Keratinocyte (primary cell): ENCODE data around the gene RNLS. TPM values are rescaled to one million over a fixed set of nuclear protein-coding genes. Genes with fewer than 3 reads are reported as not detected.

Experiments used
- DNase-seq: peaks from one replicate; pipeline ENCODE4 v3.0.0-alpha.2; 2011; ENCODE audit warnings: low read depth, missing footprints, low spot score
- FAIRE-seq: peaks from 2 replicates; lab custom pipeline; 2011; peaks lifted over from hg19 to GRCh38; lab: Jason Lieb, UNC
- H2AFZ ChIP-seq: 2 replicates; pipeline ENCODE4 v1.6.0; 2012; ENCODE audit warnings: low read length, control low read depth, inconsistent platforms; ENCODE audit not compliant: control insufficient read depth
- H3K27ac ChIP-seq: 2 replicates; pipeline ENCODE4 v1.5.1; 2011; ENCODE audit warnings: low read length; ENCODE audit not compliant: control insufficient read depth, insufficient read depth
- H3K27me3 ChIP-seq: 3 replicates; pipeline ENCODE4 v1.6.0; 2011; ENCODE audit warnings: low read length; ENCODE audit not compliant: control insufficient read depth, insufficient read depth; ENCODE audit errors: extremely low read depth
- H3K36me3 ChIP-seq, 2 experiments: 2 replicates in 1 of 2; 3 replicates in 1 of 2; pipeline ENCODE4 v1.5.1; 2011; ENCODE audit warnings: low read length in 2 of 2, mild to moderate bottlenecking in 1 of 2; ENCODE audit not compliant: control insufficient read depth in 2 of 2, insufficient read depth in 2 of 2; ENCODE audit errors: extremely low read depth in 1 of 2
- H3K4me1 ChIP-seq: 3 replicates; pipeline ENCODE4 v1.5.1; 2011; ENCODE audit warnings: low read length; ENCODE audit not compliant: control insufficient read depth, insufficient read depth; ENCODE audit errors: extremely low read depth
- H3K4me2 ChIP-seq: 3 replicates; pipeline ENCODE4 v1.6.0; 2011; ENCODE audit warnings: low read depth, low read length; ENCODE audit not compliant: control insufficient read depth, insufficient read depth; ENCODE audit errors: extremely low read depth
- H3K4me3 ChIP-seq, 3 experiments: fragments of 200-600 bp in 1 of 3; sonication (generic) in 1 of 3; 2 replicates in 2 of 3; 3 replicates in 1 of 3; pipeline ENCODE4 v1.5.1; 2011 to 2016; ENCODE audit warnings: low read length in 3 of 3, mild to moderate bottlenecking in 3 of 3, control low read depth in 2 of 3, inconsistent platforms in 1 of 3, low read depth in 1 of 3, mixed read lengths in 1 of 3, mixed run types in 1 of 3, moderate library complexity in 1 of 3; ENCODE audit not compliant: control insufficient read depth in 2 of 3, insufficient read depth in 2 of 3; ENCODE audit errors: extremely low read depth in 1 of 3
- H3K79me2 ChIP-seq: 2 replicates; pipeline ENCODE4 v1.6.0; 2012; ENCODE audit warnings: low read length; ENCODE audit not compliant: control insufficient read depth, insufficient read depth
- H3K9ac ChIP-seq: 3 replicates; pipeline ENCODE4 v1.6.0; 2011; ENCODE audit warnings: low read length; ENCODE audit not compliant: control insufficient read depth, insufficient read depth; ENCODE audit errors: extremely low read depth
- H3K9me1 ChIP-seq: 3 replicates; pipeline ENCODE4 v1.6.0; 2011; ENCODE audit warnings: low read length; ENCODE audit not compliant: control insufficient read depth, insufficient read depth; ENCODE audit errors: extremely low read depth
- H3K9me3 ChIP-seq: 2 replicates; pipeline ENCODE4 v1.5.1; 2012; ENCODE audit warnings: low read depth, low read length; ENCODE audit not compliant: control insufficient read depth
- H4K20me1 ChIP-seq: 3 replicates; pipeline ENCODE4 v1.6.0; 2011; ENCODE audit warnings: low read length; ENCODE audit not compliant: control insufficient read depth, insufficient read depth; ENCODE audit errors: extremely low read depth
- CTCF ChIP-seq, 3 experiments: IDR thresholded peaks in 1 of 3; conservative IDR thresholded peaks in 1 of 3; optimal IDR thresholded peaks in 1 of 3; 2 replicates in 2 of 3; 3 replicates in 1 of 3; pipeline versions ENCODE3 to v1.5.1; 2011; ENCODE audit warnings: low read length in 3 of 3, mild to moderate bottlenecking in 3 of 3, moderate library complexity in 2 of 3, control low read depth in 1 of 3, inconsistent platforms in 1 of 3; ENCODE audit not compliant: insufficient read depth in 2 of 3; ENCODE audit errors: extremely low read depth in 1 of 3
- EZH2 ChIP-seq: IDR thresholded peaks from one replicate; pipeline ENCODE4 v1.6.1; 2012; ENCODE audit warnings: inconsistent platforms, mild to moderate bottlenecking, low read length, moderate library complexity
- dilution Hi-C: fragments of 300-500 bp; cut with MboI; formaldehyde crosslinking; loops from one replicate; pipeline ENCODE4 v1.7.0; 2020; ENCODE audit warnings: low sequenced_read_pairs; ENCODE audit not compliant: extremely low pct_ligation_motif_present
- polyA plus RNA-seq, 5 experiments: library from polyadenylated mRNA; depleted of rRNA in 3 of 5; stranded (reverse) in 3 of 5; stranded (forward) in 1 of 5; unstranded in 1 of 5; fragments of >200 nt; gene quantifications; 1 replicate in 1 of 5; 2 replicates in 3 of 5; 3 replicates in 1 of 5; pipeline versions ENCODE4 v1.2.1 to v1.2.3, GENCODE V29; 2011 to 2012; ENCODE audit warnings: missing spikeins in 2 of 5, low read depth in 1 of 5, low replicate concordance in 1 of 5

Gene RNLS
- polyA plus RNA-seq, 1 donor (not counting 4 experiments of a cell fraction or from before 2014, with no cell fraction given): 6.8 TPM

GRCh38 chr10:88395677-88396076 is 187.4 kb downstream of the RNLS start:
- H3K79me2 ChIP-seq: no peaks in the 10 kb centered on the region
- H3K4me1 ChIP-seq: no peaks in the 10 kb centered on the region
- DNase-seq (no peak), FAIRE-seq (no peak)
- H2AFZ ChIP-seq: no peak overlapping the region
- no peaks in the 10 kb centered on the region for H3K9me1 ChIP-seq
- no peaks in the 10 kb centered on the region for H4K20me1 ChIP-seq
- no peaks in the 10 kb centered on the region for H3K36me3 ChIP-seq
- no peak overlapping the region for H3K9ac ChIP-seq
- dilution Hi-C loops: no loop called here
- no peaks in the 10 kb centered on the region for H3K27me3 ChIP-seq
- H3K9me3 ChIP-seq: no peaks in the 10 kb centered on the region
- TF ChIP-seq EZH2 (no peak), CTCF (optimal IDR thresholded peaks at IDR 0.05 in 1 of 3, IDR thresholded peaks at IDR 0.05 in 1 of 3, conservative IDR thresholded peaks at IDR 0.05 in 1 of 3; ENCODE audit: extremely low read depth in 1 of 3, insufficient read depth in 2 of 3, low read length in 3 of 3) (no peak)
- no peak overlapping the region for H3K4me2 ChIP-seq
- no peak overlapping the region for H3K4me3 ChIP-seq
- no peak overlapping the region for H3K27ac ChIP-seq

DNA sequence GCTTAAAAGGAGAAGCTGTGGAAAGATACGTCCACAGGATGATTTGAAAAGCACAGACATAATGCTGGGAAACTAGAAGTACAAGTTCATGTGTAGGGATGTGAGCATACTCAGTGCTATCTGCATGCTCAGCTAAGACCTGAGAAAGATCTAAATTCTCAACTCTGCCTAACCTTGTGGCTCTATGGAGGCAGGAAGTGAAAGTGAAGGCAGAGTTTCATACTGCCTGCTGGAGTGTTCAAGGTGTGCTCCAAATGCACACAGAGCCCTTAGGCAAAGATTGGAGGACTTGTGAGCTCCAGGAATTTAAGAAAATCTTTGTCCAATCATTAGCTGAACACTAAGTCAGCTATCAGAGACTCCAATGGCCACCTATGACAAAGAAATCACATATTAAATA is 190.9 kb downstream of the RNLS start:
- dilution Hi-C loops: no loop called here
- H3K4me3 ChIP-seq: no peak overlapping the region
- DNase-seq (no peak), FAIRE-seq (no peak)
- H3K36me3 ChIP-seq: no peaks in the 10 kb centered on the region
- H3K9me1 ChIP-seq: no peaks in the 10 kb centered on the region
- H4K20me1 ChIP-seq: no peaks in the 10 kb centered on the region
- no peaks in the 10 kb centered on the region for H3K27me3 ChIP-seq
- H3K27ac ChIP-seq: no peak overlapping the region
- H3K4me2 ChIP-seq: no peak overlapping the region
- no peak overlapping the region for H3K9ac ChIP-seq
- TF ChIP-seq CTCF (optimal IDR thresholded peaks at IDR 0.05 in 1 of 3, IDR thresholded peaks at IDR 0.05 in 1 of 3, conservative IDR thresholded peaks at IDR 0.05 in 1 of 3; ENCODE audit: extremely low read depth in 1 of 3, insufficient read depth in 2 of 3, low read length in 3 of 3) (no peak), EZH2 (no peak)
- H3K9me3 ChIP-seq: no peaks in the 10 kb centered on the region
- H2AFZ ChIP-seq: no peak overlapping the region
- no peaks in the 10 kb centered on the region for H3K79me2 ChIP-seq
- no peaks in the 10 kb centered on the region for H3K4me1 ChIP-seq
